ENCODE measurements around the gene EHMT2.
"Not testable (repeated sequence)": the region's sequence is repeated elsewhere in the genome, so short reads cannot be mapped to it uniquely, and the experiment has no call there.

The EHMT2 gene

DNA sequence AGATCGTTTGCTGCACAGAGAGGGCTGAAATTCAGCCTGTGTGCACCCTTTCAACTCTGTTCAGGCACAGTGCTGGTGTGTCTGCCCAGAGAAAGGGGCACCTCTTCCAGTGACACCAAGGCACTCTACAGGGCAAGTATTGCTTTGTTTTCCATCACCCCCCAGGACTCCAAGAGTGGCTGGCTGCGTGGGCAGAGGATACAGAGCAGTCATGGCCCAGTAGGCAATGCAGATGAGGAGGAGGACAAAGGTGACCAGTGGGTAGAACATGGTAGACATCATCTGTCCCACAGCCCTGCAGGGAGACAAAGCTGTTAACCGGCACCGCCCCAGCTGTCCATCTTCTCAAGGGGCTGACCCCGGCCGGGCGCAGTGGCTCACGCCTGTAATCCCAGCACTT is 28.2 kb downstream of the EHMT2 start:
- no peak for DNase-seq

- not testable (repeated sequence) for DNase-seq
Observed at GRCh38 chr6:31868658-31868971, 28.9 kb downstream of the EHMT2 start.

DNA sequence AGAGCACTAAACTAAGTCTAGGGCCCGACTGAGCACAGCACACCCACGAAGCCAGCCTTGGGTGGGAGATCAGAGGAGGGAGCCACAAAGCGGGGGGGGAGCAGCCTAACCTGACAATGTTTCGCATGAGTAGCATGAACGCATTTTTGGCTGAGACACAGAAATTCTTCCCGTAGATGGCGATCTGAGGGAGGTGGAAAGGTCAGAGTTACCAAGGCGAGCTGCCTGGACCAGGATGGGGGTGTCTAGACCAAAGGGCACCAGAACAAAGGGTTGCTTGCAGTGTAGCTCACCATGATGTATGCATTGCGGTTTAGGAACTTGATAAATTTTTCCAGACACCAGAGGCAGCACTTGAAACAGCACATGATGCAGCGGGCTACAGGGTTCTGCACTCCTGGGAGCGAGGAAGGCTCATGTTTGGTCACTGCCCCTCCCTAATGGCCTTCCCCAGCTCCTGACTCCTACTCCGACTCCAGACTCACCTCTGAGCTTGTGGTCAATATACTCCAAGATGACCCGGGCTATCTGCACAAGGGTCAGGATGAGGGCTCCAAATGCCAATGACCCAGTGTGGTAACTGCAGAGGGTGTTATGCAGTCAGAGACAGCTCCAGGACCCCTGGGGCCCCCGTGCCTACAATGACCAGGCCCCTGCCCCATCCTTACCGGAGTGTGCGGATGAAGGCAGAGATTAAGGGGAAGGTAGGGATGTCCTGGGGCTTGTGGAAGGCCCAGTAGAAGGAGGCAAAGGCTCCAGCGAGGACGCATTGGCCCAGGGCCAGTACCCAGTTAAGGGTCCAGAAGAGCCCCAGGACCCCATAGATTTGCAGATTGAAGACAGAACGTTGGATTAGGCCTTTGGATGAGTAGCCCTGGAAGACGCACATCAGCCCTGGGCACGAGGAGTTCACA is 32.0 kb downstream of the EHMT2 start:
- DNase-seq: no peak

- no peak for DNase-seq
Observed at GRCh38 chr6:31864818-31865204, 32.7 kb downstream of the EHMT2 start.

GRCh38 chr6:31864123-31864562 is 33.4 kb downstream of the EHMT2 start:
- not testable (repeated sequence) for DNase-seq

DNA sequence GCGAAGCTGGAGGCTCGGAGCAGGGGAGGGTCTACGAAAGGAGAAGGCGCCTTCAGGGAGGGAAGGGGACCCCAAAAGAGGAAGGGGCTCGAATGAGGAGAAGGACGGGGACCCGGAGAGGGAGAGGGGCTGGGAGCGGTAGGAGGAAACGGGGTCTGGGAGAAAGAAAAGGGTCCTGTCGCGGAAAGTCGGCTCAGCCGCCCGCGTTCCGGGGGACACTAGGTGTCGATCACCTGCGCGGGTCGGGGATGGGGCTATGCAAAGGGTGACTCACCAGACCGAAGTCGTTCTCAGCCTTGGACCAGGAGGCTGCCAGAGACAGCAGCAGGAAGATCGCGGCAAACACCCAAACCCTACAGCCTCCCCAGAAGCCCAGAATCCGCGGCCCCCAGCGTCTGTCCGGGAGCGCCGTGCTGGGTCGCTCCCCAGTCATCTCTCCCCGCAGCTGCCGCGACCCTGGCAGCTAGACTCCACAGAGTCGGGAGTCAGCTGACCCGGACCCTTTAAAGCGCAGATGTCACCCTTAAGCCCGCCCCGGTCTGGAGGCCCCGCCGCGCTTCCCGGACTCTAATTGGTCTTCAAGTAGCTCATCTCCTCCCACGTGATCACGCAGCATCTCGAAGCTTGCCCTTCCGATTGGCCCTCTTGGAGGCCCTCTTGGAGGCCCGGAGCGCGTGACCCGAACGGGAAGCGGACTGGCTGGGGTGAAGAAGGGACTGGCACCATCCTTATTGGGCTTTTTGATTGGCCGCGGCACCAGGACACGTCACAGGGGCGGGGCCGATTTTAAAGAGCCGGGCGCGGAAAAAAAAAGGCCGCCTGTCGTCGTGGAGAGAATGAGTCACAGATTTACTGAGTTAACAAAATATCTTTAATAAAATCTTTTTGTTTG is 34.9 kb downstream of the EHMT2 start, which contains the start of gene NEU1:
TSS of gene NEU1 (minus strand) at position 478 of the 892 bp plus-strand sequence. CDS start at position 433, 45 bp downstream.
- DNase-seq: peak; percentile 100

DNA sequence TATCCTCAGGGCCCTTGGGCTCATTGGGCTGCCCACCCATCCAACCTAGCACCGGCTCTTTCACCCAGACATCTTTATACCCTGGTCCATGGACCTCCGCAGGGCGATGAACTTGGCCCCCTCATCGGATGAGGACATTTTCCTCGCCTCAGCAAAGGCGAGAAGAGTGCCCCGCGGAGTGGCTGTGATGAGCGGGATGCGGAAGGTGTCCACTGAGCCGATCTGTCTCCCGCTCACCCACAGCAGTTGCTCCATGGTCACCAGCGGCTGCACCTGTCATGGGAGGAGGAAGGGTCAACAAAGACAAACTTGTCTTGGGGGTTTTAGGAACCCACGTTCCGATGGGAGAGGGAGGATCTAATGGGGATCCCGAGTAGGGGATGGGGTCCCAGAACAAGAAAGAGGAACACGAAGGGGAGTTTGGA is 35.6 kb downstream of the EHMT2 start:
- DNase-seq: no peak

DNA sequence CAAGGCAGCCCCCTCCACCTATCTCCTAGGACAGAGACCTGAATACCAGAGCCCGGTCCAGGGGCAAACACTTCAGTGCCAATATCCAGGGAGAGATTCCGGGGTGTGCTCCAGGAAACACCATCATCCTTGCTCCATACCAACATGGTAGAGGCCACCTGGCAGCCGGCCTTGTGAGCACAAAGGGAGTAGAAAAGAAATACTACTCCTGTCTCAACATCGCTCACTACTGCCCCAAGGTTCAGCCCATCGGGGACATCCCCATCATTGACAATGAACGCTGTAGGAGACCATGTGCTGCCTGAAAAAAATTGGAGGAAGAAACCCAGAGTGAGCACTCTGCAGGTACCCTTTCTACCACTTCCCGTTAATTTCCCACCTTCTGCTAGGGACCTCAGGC is 36.3 kb downstream of the EHMT2 start:
- no peak for DNase-seq

- no peak for DNase-seq
Observed at GRCh38 chr6:31860349-31860748, 37.1 kb downstream of the EHMT2 start.

GRCh38 chr6:31859923-31860322 is 37.6 kb downstream of the EHMT2 start:
- DNase-seq: no peak

- no peak for DNase-seq
Observed at GRCh38 chr6:31858707-31859106, 38.8 kb downstream of the EHMT2 start.

GRCh38 chr6:31857774-31858173 is 39.7 kb downstream of the EHMT2 start:
- not testable (repeated sequence) for DNase-seq

DNA sequence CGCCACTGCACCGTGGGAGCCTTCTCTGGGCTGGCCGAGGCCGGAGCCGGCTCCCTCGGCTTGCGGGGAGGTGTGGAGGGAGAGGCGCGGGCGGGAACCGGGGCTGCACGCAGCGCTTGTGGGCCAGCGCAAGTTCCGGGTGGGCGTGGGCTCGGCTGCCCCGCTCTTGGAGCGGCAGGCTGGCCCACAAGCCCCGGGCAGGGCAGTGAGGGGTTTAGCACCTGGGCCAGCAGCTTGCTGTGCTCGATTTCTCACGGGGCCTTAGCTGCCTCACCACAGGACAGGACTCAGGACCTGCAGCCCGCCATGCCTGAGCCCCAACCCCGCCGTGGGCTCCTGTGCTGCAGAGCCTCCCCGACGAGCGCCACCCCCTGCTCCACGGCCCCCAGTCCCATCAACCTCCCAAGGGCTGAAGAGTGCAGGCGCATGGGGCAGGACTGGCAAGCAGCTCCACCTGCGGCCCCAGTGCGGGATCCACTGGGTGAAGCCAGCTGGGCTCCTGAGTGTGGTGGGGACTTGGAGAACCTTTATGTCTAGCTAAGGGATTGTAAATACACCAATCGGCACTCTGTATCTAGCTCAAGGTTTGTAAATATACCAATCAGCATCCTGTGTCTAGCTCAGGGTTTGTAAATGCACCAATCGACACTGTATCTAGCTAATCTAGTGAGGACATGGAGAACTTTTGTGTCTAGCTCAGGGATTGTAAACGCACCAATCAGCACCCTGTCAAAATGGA is 45.3 kb downstream of the EHMT2 start:
- DNase-seq: not testable (repeated sequence)

DNA sequence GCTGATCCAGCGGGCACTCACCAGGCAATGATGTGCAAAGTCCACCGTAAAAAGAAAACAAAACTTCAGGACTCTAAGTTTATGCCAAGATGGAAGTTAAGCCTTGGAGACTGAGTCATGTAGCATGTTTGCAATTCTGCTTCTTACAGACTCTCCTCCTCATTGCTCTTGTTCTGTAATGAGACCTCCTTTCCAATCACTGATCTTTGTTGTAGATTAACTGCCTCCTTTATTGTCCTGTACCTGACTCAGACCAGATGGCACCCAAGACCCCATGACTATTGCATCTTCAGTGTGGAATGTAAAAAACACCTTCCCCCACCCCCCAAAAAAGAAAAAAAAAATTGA is 46.0 kb downstream of the EHMT2 start:
- DNase-seq: no peak

GRCh38 chr6:31850765-31851484 is 46.6 kb downstream of the EHMT2 start:
- DNase-seq: no peak

DNA sequence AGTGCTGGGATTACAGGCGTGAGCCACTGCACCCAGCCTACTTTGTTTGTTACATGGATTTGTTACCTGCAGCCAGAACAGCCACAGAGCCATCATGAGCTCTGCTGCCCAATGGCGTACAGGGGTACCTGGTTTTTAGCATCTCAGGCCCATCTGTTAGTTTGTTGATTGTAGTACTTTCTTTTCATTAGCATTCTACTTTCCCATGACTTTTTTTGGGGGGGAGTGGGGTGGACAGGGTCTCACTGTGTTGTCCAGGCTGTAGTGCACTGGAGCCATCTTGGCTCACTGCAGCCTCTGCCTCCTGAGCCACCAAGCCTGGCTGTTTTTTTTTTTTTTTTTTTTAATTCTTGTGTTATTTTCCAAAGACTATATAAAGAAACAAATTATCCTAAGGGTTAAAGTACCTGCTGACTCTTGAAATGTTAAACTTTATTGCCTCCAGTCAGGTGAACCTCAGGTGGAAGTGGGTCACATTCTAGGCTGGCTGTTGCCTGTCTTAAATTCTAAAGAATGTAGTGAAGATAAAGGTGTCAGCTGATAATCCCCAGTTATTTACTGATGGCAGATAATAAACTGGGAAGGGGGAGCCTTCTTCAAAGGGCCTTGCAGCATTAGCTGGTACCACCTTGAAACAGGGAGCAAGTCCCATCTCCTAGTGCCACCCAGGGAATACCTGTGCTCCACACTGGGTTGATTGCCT is 50.1 kb downstream of the EHMT2 start:
- DNase-seq: no peak

- DNase-seq: no peak
Observed at GRCh38 chr6:31844507-31844906, 53.0 kb downstream of the EHMT2 start.

DNA sequence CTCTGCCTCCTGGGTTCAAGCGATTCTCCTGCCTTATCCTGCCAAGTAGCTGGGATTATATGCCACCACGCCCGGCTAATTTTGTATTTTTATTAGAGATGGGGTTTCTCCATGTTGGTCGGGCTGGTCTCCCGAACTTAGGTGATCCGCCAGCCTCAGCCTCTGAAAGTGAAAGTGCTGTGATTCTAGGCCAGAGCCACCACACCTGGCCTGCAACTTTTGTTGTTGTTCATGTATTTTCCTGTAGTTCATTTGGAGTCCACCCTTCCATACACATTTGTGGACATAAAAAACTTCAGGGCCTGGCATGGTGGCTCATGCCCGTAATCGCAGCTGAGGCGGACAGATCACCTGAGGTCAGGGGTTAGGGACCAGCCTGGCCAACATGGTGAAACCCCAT is 55.4 kb downstream of the EHMT2 start:
- DNase-seq: no peak

DNA sequence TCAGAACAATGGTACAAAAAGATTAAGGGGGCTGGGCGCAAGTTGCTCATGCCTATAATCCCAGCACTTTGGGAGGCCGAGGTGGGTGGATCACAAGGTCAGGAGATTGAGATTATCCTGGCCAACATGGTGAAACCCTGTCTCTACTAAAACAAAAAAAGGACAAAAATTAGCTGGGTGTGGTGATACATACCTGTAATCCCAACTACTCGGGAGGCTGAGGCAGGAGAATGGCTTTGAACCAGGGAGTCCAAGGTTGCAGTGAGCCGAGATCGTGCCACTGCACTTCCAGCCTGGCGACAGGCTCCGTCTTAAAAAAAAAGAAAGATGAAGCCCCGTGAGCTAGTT is 57.7 kb downstream of the EHMT2 start:
- not testable (repeated sequence) for DNase-seq

GRCh38 chr6:31838968-31839367 is 58.5 kb downstream of the EHMT2 start:
- no peak for DNase-seq

DNA sequence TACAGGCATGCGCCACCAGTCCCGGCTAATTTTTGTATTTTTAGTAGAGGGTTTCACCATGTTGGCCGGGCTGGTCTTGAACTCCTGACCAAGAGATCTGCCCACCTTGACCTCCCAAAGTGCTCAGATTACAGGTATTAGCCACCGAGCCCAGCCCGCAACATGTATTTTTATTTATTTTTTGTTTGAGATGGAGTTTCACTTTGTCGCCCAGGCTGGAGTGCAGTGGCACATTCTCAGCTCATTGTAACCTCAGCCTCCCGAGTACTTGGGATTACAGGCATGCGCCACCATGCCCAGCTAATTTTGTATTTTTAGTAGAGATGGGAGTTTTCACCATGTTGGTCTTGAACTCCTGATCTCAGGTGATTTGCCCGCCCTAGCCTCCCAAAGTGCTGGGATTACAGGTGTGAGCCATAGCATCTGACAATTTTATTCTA is 59.4 kb downstream of the EHMT2 start:
- not testable (repeated sequence) for DNase-seq

Data from OCI-M1 (cell line).